NCI-H1417 (cell line): Measurements from ENCODE around the gene GPR45.
"Not testable (repeated sequence)": the region's sequence is repeated elsewhere in the genome, so short reads cannot be mapped to it uniquely, and the experiment has no call there.

Experiments
- DNase-seq, 3 experiments: peaks; one replicate each; lab custom pipeline; 2025; lab: John Stamatoyannopoulos, UW

GPR45 gene

GRCh38 chr2:105241443-105241842, at the start of gene GPR45:
TSS of gene GPR45 (plus strand) at chr2:105241743. CDS start at chr2:105241859, 116 bp downstream.
- DNase-seq: no peak

GRCh38 chr2:105194022-105194675, 47.4 kb upstream of the GPR45 start:
- peak in 1 of 3 experiments; percentile 64 for DNase-seq

- DNase-seq: no peak
Measured at GRCh38 chr2:105196651-105197050, 44.9 kb upstream of the GPR45 start.

GRCh38 chr2:105215586-105216192, 25.9 kb upstream of the GPR45 start:
- no peak for DNase-seq

GRCh38 chr2:105220604-105221003, 20.9 kb upstream of the GPR45 start:
- DNase-seq: no peak

GRCh38 chr2:105224444-105224843, 17.1 kb upstream of the GPR45 start:
- DNase-seq: no peak

- DNase-seq: no peak
Measured at GRCh38 chr2:105231232-105231619, 10.3 kb upstream of the GPR45 start.

- DNase-seq: peak; percentile 44 to 76 (median 68)
Measured at GRCh38 chr2:105235388-105236059, 6.0 kb upstream of the GPR45 start.

- no peak for DNase-seq
Measured at GRCh38 chr2:105236060-105236424, 5.5 kb upstream of the GPR45 start.

- no peak for DNase-seq
Measured at GRCh38 chr2:105237045-105237765, 4.3 kb upstream of the GPR45 start.

GRCh38 chr2:105238664-105239240, 2.8 kb upstream of the GPR45 start:
- DNase-seq: no peak

- DNase-seq: no peak
Measured at GRCh38 chr2:105239924-105240323, 1.6 kb upstream of the GPR45 start.

- DNase-seq: no peak
Measured at GRCh38 chr2:105242286-105242993, 897 bp downstream of the GPR45 start.

GRCh38 chr2:105243961-105244360, 2.4 kb downstream of the GPR45 start:
- DNase-seq: peak in 1 of 3 experiments; percentile 6

- DNase-seq: no peak
Measured at GRCh38 chr2:105244451-105244850, 2.9 kb downstream of the GPR45 start.

GRCh38 chr2:105248316-105249070, 7.0 kb downstream of the GPR45 start:
- no peak for DNase-seq

- DNase-seq: no peak
Measured at GRCh38 chr2:105249181-105249580, 7.6 kb downstream of the GPR45 start.

- DNase-seq: no peak
Measured at GRCh38 chr2:105249891-105250290, 8.3 kb downstream of the GPR45 start.

- DNase-seq: not testable (repeated sequence)
Measured at GRCh38 chr2:105251016-105251648, 9.6 kb downstream of the GPR45 start.

GRCh38 chr2:105252271-105252670, 10.7 kb downstream of the GPR45 start:
- no peak for DNase-seq
